Mesendoderm (in vitro differentiated cells): ENCODE data around the gene OR10A5.

Source experiments
- DNase-seq: peaks from one replicate; pipeline ENCODE4 v3.0.0; 2013
- H2AK5ac ChIP-seq: 2 replicates; pipeline ENCODE4 v1.6.1; 2013; ENCODE audit warnings: low read length, inconsistent platforms
- H2BK120ac ChIP-seq: 2 replicates; pipeline ENCODE4 v1.6.1; 2013; ENCODE audit warnings: low read depth, mild to moderate bottlenecking, low read length, moderate library complexity, mixed read lengths
- H2BK15ac ChIP-seq: replicated peaks from 2 replicates; pipeline ENCODE4 v1.6.1; 2013; ENCODE audit warnings: low read depth, mild to moderate bottlenecking, moderate library complexity
- H2BK5ac ChIP-seq: 2 replicates; pipeline ENCODE4 v1.6.1; 2013; ENCODE audit warnings: low read length, inconsistent platforms
- H3K18ac ChIP-seq: 2 replicates; pipeline ENCODE4 v1.6.1; 2013; ENCODE audit warnings: mild to moderate bottlenecking, low read length, mixed read lengths
- H3K23ac ChIP-seq: one replicate; pipeline ENCODE4 v1.6.1; 2013; ENCODE audit warnings: low read length
- H3K27ac ChIP-seq: 2 replicates; pipeline ENCODE4 v1.5.1; 2013; ENCODE audit warnings: low read depth, mild to moderate bottlenecking, inconsistent platforms, low read length, moderate library complexity
- H3K27me3 ChIP-seq: 2 replicates; pipeline ENCODE4 v1.6.1; 2013; ENCODE audit warnings: low read length, control low read depth, mild to moderate bottlenecking, inconsistent platforms; ENCODE audit not compliant: insufficient read depth, poor library complexity
- H3K36me3 ChIP-seq: 2 replicates; pipeline ENCODE4 v1.6.1; 2013; ENCODE audit warnings: low read length, inconsistent platforms; ENCODE audit not compliant: control insufficient read depth, insufficient read depth
- H3K4ac ChIP-seq: one replicate; pipeline ENCODE4 v1.6.1; 2013; ENCODE audit warnings: low read depth, mild to moderate bottlenecking, low read length, moderate library complexity
- H3K4me1 ChIP-seq: 2 replicates; pipeline ENCODE4 v1.6.1; 2013; ENCODE audit warnings: low read depth, low read length, inconsistent platforms; ENCODE audit not compliant: control insufficient read depth
- H3K4me2 ChIP-seq: 2 replicates; pipeline ENCODE4 v1.6.1; 2013; ENCODE audit warnings: low read length
- H3K4me3 ChIP-seq: 2 replicates; pipeline ENCODE4 v1.5.1; 2013; ENCODE audit warnings: mild to moderate bottlenecking, low read length
- H3K56ac ChIP-seq: one replicate; pipeline ENCODE4 v1.6.1; 2013; ENCODE audit warnings: low read length
- H3K79me1 ChIP-seq: 2 replicates; pipeline ENCODE4 v1.6.1; 2013; ENCODE audit warnings: low read length, inconsistent platforms
- H3K79me2 ChIP-seq: 2 replicates; pipeline ENCODE4 v1.6.1; 2013; ENCODE audit warnings: mild to moderate bottlenecking, low read length; ENCODE audit not compliant: control insufficient read depth, insufficient read depth
- H3K9ac ChIP-seq: 2 replicates; pipeline ENCODE4 v1.6.1; 2013; ENCODE audit warnings: low read length, inconsistent platforms
- H4K5ac ChIP-seq: one replicate; pipeline ENCODE4 v1.6.1; 2013; ENCODE audit warnings: low read length
- H4K8ac ChIP-seq: one replicate; pipeline ENCODE4 v1.6.1; 2013; ENCODE audit warnings: low read depth, mild to moderate bottlenecking, control low read depth, low read length, moderate library complexity
- WGBS: extraction: QIAGEN DNeasy Blood & Tissue Kit; methylation state at CpG from one replicate; pipeline ENCODE4 v1.1.7; 2013; ENCODE audit warnings: low lambda C conversion rate, missing lambda C conversion rate; ENCODE audit not compliant: insufficient coverage; ENCODE audit errors: extremely low coverage; 5-methylcytosine and 5-hydroxymethylcytosine counted together

OR10A5 gene

GRCh38 chr11:6818967-6819366 is 26.5 kb upstream of the OR10A5 start:
- Histone ChIP-seq H3K27ac (no peak overlapping the region), H3K4ac (no peak overlapping the region), H3K9ac (no peak overlapping the region), H4K5ac (no peak overlapping the region), H3K56ac (no peak overlapping the region), H3K36me3 (no peaks in the 10 kb centered on the region), H3K4me3 (no peak overlapping the region), H4K8ac (no peak overlapping the region), H3K27me3 (no peaks in the 10 kb centered on the region), H2AK5ac (no peak overlapping the region), H3K79me2 (no peaks in the 10 kb centered on the region), H3K23ac (no peak overlapping the region), H2BK5ac (no peak overlapping the region), H3K79me1 (no peaks in the 10 kb centered on the region), H3K4me2 (no peak overlapping the region), H2BK15ac (no peak overlapping the region), H3K4me1 (no peaks in the 10 kb centered on the region), H3K18ac (no peak overlapping the region), H2BK120ac (no peak overlapping the region)
- DNase-seq, result no peak
- WGBS, result no CpG with 5 or more reads among the region's 5 CpGs

GRCh38 chr11:6824136-6824823 is 21.2 kb upstream of the OR10A5 start:
- Histone ChIP-seq H3K4me3 (no peak overlapping the region), H3K27ac (no peak overlapping the region), H3K27me3 (no peaks in the 10 kb centered on the region), H3K23ac (no peak overlapping the region), H3K4me1 (no peaks in the 10 kb centered on the region), H3K18ac (no peak overlapping the region), H3K79me1 (no peaks in the 10 kb centered on the region), H2BK15ac (no peak overlapping the region), H2BK120ac (no peak overlapping the region), H3K4me2 (no peak overlapping the region), H4K8ac (no peak overlapping the region), H2AK5ac (no peak overlapping the region), H3K56ac (no peak overlapping the region), H3K36me3 (no peaks in the 10 kb centered on the region), H3K4ac (no peak overlapping the region), H3K79me2 (no peaks in the 10 kb centered on the region), H3K9ac (no peak overlapping the region), H2BK5ac (no peak overlapping the region), H4K5ac (no peak overlapping the region)
- DNase-seq, result no peak
- no CpG with 5 or more reads among the region's 5 CpGs for WGBS

- no peak overlapping the region for H3K9ac ChIP-seq
- no peak overlapping the region for H3K4me2 ChIP-seq
- no peaks in the 10 kb centered on the region for H3K79me1 ChIP-seq
- no CpG with 5 or more reads among the region's 7 CpGs for WGBS
- H2AK5ac ChIP-seq, result no peak overlapping the region
- no peak overlapping the region for H2BK5ac ChIP-seq
- no peak overlapping the region for H3K23ac ChIP-seq
- no peaks in the 10 kb centered on the region for H3K4me1 ChIP-seq
- H3K36me3 ChIP-seq, result no peaks in the 10 kb centered on the region
- H3K27me3 ChIP-seq, result no peaks in the 10 kb centered on the region
- no peak overlapping the region for H3K4ac ChIP-seq
- H3K56ac ChIP-seq, result no peak overlapping the region
- DNase-seq, result peak; percentile 49
- no peak overlapping the region for H2BK15ac ChIP-seq
- no peak overlapping the region for H3K27ac ChIP-seq
- no peak overlapping the region for H3K18ac ChIP-seq
- H4K5ac ChIP-seq, result no peak overlapping the region
- H4K8ac ChIP-seq, result no peak overlapping the region
- H3K79me2 ChIP-seq, result no peaks in the 10 kb centered on the region
- no peak overlapping the region for H2BK120ac ChIP-seq
- no peak overlapping the region for H3K4me3 ChIP-seq
Observed at GRCh38 chr11:6825231-6825744, 20.2 kb upstream of the OR10A5 start.

GRCh38 chr11:6828103-6828502 is 17.4 kb upstream of the OR10A5 start:
- Histone ChIP-seq H3K27ac (no peak overlapping the region), H4K5ac (no peak overlapping the region), H3K23ac (no peak overlapping the region), H2BK5ac (no peak overlapping the region), H3K4ac (no peak overlapping the region), H3K4me3 (no peak overlapping the region), H2AK5ac (no peak overlapping the region), H3K18ac (no peak overlapping the region), H3K36me3 (no peaks in the 10 kb centered on the region), H2BK120ac (no peak overlapping the region), H2BK15ac (no peak overlapping the region), H3K79me2 (no peaks in the 10 kb centered on the region), H3K4me1 (no peaks in the 10 kb centered on the region), H3K79me1 (no peaks in the 10 kb centered on the region), H3K4me2 (no peak overlapping the region), H3K27me3 (no peaks in the 10 kb centered on the region), H4K8ac (no peak overlapping the region), H3K56ac (no peak overlapping the region), H3K9ac (no peak overlapping the region)
- WGBS, result no CpG with 5 or more reads among the region's 1 CpG
- DNase-seq, result no peak

- H3K36me3 ChIP-seq, result no peaks in the 10 kb centered on the region
- no CpG with 5 or more reads among the region's 6 CpGs for WGBS
- H3K4ac ChIP-seq, result no peak overlapping the region
- no peak overlapping the region for H2AK5ac ChIP-seq
- no peak overlapping the region for H3K23ac ChIP-seq
- no peak overlapping the region for H2BK120ac ChIP-seq
- H3K27me3 ChIP-seq, result no peaks in the 10 kb centered on the region
- no peak overlapping the region for H2BK5ac ChIP-seq
- no peaks in the 10 kb centered on the region for H3K79me2 ChIP-seq
- no peak overlapping the region for H3K4me2 ChIP-seq
- no peak overlapping the region for H4K5ac ChIP-seq
- no peak overlapping the region for H4K8ac ChIP-seq
- H3K4me3 ChIP-seq, result no peak overlapping the region
- H3K79me1 ChIP-seq, result no peaks in the 10 kb centered on the region
- no peaks in the 10 kb centered on the region for H3K4me1 ChIP-seq
- no peak overlapping the region for H3K27ac ChIP-seq
- H3K18ac ChIP-seq, result no peak overlapping the region
- H3K56ac ChIP-seq, result no peak overlapping the region
- H3K9ac ChIP-seq, result no peak overlapping the region
- H2BK15ac ChIP-seq, result no peak overlapping the region
- DNase-seq, result no peak
Observed at GRCh38 chr11:6833356-6833755, 12.1 kb upstream of the OR10A5 start.

GRCh38 chr11:6834021-6834420 is 11.5 kb upstream of the OR10A5 start:
- Histone ChIP-seq H2BK120ac (no peak overlapping the region), H2BK15ac (no peak overlapping the region), H3K4me1 (no peaks in the 10 kb centered on the region), H4K8ac (no peak overlapping the region), H3K4me2 (no peak overlapping the region), H3K56ac (no peak overlapping the region), H3K36me3 (no peaks in the 10 kb centered on the region), H3K18ac (no peak overlapping the region), H2BK5ac (no peak overlapping the region), H3K4ac (no peak overlapping the region), H3K79me1 (no peaks in the 10 kb centered on the region), H4K5ac (no peak overlapping the region), H3K9ac (no peak overlapping the region), H2AK5ac (no peak overlapping the region), H3K27ac (no peak overlapping the region), H3K27me3 (no peaks in the 10 kb centered on the region), H3K4me3 (no peak overlapping the region), H3K23ac (no peak overlapping the region), H3K79me2 (no peaks in the 10 kb centered on the region)
- no CpG with 5 or more reads among the region's 1 CpG for WGBS
- DNase-seq, result no peak
